GM18499 (cell line): ENCODE measurements around the gene SLC29A1.
"Not testable (repeated sequence)": the region's sequence is repeated elsewhere in the genome, so short reads cannot be mapped to it uniquely, and the experiment has no call there.

Experiments
- ATAC-seq: cut with Tn5 transposase; IDR thresholded peaks from one replicate; pipeline ENCODE4 v1.9.1; 2021; ENCODE audit warnings: moderate number of reproducible peaks; ENCODE audit not compliant: insufficient read depth, unreplicated experiment

SLC29A1 gene

DNA sequence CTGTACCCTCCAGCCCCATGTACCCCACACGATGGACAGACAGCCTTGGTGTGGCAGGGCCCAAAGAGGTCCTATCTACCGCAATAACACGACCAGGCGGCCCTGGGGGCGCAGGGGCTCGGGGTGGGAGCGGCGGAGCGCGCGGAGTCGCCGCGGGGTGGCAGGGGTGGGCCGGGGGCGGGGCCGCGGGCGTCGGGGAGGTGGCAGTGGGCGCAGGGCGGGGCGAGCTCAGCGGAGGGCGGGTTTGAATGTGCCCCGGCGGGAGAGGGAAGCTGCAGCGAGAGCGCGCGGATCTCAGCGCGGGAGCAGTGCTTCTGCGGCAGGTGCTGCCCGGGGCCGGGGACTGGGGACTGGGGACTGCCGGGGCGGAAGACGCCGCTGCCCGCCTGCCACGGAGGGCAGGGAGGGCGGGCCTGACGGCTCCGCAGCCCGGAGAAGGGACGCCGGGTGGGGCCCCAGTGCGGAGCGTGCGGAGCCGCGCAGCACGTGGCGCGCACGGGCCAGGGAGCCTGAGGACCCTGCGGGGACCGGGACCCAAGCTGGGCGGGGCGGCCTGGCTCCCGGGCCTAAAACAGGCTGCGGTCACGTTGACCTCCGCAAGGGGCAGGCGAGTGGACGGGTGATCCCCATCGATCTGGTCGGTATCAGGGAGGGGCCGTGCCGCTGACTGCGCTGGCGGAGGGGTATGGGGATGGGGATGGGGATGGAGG, at the start of gene SLC29A1:
Gene SLC29A1 (plus strand): TSS at position 277 of the 710 bp plus-strand sequence. CDS start 3,719 bp downstream, outside the sequence.
- ATAC-seq = no peak

DNA sequence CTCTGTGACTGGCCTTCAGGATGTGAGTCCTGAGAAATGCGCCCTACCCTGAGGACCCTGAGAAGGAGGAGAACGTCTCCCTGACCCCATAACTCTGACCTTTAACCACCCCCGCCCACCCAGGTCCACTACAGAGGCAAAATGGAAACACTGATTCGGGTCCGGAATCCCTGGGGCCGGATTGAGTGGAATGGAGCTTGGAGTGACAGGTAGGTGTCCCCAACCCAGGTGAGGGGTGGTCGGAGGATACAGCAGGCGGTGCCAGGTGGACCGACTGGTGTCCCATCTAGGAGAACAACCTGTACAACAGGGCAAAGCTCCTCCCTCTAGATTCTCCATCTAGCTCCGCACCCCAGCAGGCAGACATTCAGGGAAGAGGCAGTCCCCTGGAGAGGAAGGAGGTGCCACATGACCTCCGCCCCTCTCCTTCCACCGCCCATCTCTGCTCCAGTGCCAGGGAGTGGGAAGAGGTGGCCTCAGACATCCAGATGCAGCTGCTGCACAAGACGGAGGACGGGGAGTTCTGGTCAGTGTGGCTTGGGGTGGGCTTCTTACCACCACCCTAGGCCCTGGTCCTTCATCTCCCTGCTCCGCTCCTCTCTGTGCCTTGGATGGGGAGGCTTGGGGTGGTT, 47.1 kb upstream of the SLC29A1 start:
- ATAC-seq = no peak

DNA sequence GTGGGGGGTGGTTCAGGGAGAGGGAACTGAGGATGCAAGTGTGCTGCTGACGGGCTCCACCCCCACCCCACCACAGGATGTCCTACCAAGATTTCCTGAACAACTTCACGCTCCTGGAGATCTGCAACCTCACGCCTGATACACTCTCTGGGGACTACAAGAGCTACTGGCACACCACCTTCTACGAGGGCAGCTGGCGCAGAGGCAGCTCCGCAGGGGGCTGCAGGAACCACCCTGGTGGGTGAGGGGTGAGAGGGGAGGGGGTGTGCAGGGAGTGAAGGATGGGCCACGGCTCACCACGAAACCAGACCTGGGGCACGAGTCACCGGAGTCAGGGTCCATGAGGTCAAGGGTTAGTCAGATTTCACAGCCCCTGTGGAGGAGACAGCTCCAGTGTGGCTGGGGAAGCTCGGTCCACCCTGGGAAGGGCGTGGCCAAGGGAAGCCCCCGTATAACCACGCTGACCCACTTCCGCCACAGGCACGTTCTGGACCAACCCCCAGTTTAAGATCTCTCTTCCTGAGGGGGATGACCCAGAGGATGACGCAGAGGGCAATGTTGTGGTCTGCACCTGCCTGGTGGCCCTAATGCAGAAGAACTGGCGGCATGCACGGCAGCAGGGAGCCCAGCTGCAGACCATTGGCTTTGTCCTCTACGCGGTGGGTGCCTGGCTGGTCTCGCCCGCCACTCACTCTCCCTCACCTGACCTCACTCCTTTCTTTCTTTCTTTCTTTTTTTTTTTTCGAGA, 46.5 kb upstream of the SLC29A1 start:
- no peak for ATAC-seq

DNA sequence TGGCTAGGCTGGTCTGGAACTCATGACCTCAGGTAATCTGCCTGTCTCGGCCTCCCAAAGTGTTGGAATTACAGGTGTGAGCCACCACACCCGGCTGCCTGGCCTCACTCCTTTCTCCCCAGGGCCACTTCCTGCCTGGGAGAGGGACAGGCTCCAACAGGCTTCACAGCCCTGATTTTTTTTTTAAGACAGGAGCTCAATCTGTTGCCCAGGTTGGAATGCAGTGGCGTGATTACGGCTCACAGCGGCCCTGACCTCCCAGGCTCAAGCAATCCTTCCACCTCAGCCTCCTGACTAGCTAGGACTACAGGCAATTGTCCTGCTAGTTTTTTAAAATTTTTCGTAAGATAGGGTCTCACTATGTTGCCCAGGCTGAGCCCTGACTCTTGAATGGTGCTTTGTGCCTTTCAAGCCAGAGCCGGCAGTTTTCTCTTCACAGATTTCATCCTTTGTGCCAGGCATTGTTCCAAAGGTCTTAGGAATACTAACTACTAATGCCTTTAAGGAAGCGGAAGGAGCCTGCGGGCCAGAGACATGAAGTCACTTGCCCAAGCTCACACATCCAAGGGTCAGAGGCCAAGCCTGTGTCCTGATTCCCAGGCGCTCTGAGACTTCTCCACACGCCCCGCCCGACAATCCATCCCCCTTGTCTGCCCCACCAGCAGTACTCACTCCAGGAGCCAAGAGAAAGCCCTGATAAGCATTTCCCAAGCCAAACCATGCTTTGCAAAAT, 45.5 kb upstream of the SLC29A1 start:
- no peak for ATAC-seq

DNA sequence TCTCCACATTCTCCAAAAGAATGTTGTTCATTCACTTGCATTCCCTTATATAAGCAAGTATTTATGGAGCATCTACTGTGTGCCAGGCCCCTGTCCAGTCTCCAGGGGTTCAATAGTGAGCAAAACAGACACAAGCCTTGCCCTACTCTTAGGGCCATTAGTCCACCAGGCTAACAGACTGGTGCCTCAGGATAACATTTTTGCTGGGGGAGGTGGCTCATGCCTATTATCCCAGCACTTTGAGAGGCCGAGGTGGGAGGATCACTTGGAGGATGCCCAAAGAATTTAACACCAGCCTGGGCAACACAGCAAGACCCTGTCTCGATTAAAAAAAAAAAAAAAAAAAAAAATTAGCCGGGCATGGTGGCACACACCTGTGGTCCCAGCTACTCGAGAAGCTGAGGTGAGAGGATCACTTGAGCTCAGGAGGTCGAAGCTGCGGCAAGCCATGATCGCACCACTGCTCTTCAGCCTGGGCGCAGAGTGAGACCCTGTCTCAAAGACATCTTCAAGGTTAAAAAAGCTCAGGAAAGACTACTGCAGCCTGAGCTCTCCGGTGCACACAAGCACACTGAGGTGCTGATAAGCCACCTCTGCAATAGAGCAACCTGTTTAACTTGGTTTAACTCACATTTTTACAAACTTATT, 44.8 kb upstream of the SLC29A1 start:
- ATAC-seq = no peak

DNA sequence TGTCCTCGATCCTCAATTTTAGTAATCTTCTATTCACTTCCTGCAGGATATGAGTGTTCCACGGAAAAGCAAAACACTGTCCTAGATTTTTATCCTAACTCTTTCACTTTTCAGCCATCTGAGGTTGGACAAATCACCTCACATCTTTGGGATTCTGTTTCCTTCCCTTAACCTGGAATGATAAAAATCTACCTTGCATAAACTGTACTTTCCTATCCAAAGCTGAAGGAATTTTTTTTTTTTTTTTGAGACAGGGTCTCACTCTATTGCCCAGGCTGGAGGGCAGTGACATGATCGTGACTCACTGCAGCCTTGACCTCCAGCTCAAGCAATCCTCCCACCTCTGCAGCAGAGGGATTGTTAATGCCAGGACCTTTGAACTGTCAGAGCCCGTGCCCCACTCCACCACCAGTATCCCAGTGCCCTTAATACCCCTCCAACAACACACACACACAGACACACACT, 44.3 kb upstream of the SLC29A1 start:
- ATAC-seq = no peak

DNA sequence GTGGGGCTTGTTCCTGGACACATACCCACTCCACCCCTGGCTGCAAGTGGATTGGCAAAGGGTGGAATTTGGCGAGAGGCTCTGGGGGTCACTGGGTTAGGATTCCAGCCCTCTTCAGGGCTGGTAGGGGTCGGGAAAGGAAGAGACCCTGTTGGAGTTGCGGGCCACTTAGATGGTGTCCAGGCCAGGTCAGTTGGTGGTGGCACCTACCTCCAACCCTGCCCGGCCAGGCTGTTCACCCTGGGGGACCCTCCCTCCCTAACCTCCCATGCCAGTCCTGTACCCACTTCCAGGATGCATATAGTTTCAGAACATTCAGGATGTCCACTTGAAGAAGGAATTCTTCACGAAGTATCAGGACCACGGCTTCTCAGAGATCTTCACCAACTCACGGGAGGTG, 43.7 kb upstream of the SLC29A1 start:
- no peak for ATAC-seq

DNA sequence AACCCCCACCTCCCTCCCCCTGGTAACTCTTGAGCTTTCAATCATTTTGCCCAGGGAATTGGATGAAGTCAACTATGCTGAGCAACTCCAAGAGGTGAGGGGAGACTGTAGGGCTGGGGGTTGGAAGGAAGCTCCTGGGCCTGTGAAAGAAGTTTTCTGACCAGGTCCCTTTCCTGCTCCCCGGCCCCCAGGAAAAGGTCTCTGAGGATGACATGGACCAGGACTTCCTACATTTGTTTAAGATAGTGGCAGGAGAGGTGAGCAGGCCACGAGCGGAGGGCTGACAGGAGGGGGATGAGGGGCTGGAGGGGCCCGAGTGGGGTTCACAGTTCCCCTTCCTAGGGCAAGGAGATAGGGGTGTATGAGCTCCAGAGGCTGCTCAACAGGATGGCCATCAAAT, 43.0 kb upstream of the SLC29A1 start:
- no peak for ATAC-seq

DNA sequence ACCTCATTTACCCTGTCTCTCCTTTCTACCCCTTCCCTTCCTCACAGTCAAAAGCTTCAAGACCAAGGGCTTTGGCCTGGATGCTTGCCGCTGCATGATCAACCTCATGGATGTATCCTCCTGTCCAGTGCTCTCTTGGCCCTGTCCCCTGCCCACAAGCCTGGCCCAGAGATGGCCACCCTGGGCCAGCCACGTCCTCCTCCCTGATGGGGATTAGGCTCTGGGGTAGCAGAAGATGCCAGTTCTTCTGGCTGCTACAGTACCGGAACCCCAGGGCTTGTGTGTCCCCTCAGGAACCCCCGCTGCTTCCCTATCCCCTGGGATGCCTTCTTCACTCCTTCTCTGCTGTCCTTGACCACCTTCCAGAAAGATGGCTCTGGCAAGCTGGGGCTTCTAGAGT, 42.5 kb upstream of the SLC29A1 start:
- ATAC-seq = no peak

DNA sequence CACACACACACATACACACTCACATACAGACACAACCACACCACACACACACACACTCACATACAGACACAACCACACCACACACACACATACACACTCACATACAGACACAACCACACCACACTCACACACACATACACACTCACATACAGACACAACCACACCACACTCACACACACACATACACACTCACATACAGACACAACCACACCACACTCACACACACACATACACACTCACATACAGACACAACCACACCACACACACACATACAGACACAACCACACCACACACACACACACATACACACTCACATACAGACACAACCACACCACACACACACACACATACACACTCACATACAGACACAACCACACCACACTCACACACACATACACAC, 41.6 kb upstream of the SLC29A1 start:
- ATAC-seq = not testable (repeated sequence)

DNA sequence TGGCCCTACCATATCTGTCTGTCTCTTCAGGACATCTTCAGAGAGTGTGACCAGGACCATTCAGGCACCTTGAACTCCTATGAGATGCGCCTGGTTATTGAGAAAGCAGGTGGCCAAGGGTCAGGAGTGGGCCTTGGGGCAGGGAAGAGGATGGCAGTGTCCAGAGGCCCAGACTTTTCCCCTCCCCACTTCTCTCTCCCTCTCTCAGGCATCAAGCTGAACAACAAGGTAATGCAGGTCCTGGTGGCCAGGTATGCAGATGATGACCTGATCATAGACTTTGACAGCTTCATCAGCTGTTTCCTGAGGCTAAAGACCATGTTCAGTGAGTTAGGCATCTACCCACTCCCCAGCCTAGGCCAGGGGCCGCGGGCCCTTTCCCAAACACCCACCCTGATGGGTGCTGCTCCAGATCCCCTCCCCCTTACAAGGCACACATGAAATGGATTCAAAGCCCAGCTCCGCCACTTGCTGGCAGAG, 40.4 kb upstream of the SLC29A1 start:
- no peak for ATAC-seq

DNA sequence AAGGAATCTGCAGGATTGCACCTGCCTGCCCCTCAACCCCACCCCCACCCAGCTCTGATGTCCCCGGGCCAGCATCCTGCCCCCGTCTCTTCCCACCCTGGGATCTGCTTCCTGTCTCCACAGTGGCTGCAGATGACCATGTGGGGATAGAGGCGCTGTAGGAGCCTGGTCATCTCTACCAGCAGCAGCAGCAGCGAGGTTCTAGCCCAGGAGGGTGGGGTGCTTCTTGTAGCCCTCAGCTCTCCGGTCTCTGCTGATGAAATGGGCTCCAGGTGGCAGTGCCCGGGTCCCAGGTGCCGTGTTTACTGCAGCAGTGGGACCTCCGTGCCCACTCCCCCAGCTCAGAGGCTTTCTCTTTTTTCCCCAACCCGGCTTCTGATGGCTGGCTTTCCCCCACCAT, 39.6 kb upstream of the SLC29A1 start:
- ATAC-seq = no peak

DNA sequence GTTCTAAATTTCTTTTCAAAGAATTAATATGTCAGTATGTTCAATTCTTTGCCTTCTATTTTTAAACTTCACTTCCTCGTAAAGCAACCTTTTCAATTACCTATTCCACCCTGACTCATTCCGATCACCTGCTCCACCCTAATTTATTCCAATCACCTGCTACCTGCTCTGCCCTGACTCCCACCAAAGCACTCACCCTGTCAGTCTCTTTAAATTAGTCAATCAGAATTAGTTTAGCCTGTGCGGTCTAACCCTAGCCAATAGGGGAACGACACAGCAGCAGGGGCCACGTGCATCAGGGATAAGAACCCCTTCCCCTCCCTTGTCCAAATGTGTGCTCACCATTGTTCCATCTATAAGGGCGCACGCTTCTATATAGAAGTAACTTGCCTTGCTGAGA, 38.0 kb upstream of the SLC29A1 start:
- not testable (repeated sequence) for ATAC-seq

DNA sequence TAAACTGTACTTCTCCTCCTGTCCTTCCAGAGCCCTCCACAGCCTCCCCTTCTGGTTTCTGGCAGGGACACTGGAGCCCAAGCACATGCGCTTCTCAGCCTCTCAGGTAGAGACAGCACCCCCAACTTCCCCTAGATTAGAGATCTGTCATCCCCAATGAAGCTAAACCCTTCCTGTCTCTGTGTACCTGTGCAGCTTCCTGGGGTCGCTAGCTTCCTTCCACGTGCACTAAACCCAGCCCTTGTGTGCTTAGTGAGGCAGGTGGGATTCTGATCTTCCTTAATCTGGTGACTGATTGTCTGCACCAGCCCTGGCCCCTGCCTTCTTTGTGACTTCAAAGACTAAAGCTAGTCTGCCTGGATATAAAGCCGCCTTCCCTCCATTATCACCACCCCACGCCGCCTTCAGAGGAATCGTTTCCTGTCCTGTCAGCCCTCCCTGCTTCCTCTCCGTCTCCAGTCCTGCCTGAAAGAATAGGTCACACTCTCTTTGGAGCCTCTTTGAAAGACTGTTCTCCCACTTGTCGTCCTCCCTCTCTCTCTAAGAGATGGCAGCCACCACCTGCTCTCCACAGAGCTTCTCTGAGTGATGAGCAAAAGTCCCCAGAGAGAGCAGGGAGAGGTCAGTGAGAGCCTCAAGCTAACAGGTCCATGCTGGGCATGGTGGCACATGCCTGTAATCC, 37.3 kb upstream of the SLC29A1 start:
- ATAC-seq = no peak

DNA sequence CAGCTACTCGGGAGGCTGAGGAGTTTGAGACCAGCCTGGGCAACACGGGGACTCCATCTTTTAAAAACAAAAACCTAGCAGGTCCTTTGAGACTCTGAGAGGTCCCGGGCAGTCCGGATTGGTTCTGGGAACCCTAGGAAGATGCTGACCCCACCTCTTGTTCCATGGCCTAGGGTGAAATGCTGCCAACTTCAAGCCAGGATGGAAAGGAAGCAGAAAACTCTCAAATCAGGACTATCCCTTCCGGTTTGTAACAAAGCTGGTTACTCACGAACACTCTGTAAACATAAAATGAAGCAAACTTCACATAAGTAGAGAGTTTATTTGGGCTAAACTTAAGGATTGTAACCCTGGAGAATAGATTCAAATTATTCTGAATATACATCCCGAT, 36.8 kb upstream of the SLC29A1 start:
- no peak for ATAC-seq

DNA sequence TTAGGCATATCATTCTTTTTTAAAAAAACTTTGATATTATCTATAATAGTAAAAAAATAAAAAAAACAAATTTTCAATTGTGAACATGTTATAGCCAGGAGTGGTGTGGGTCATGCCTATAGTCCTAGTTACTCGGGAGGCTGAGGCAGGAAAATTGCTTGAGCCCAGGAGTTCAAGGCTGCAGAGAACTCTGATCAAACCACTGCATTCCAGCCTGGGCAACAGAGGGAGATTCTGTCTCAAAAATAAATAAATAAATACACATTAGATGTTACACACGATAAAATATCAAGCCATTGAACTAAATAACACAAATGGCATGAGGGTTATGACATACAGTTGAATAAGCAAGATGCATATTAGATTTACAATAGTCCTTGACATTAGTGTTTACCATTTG, 34.6 kb upstream of the SLC29A1 start:
- ATAC-seq = no peak

DNA sequence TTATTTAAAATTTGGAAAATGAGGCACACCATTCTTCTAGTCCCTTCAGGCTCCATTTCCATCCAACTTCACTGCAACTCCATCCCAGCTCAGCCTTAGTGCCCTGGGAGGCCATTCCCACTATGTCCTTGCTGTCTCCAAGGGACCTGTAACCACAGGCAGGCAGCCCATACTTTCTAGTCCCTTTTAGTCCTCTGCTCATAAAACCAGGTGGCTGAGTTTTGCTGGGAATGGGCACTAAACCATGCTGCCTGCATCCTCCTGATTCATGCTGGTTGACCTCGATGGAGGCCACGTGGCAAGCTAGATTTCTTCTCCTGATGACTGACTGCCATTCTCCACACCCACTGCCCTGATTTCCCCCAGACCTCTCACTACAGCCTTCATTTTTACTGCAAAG, 34.1 kb upstream of the SLC29A1 start:
- ATAC-seq = no peak

DNA sequence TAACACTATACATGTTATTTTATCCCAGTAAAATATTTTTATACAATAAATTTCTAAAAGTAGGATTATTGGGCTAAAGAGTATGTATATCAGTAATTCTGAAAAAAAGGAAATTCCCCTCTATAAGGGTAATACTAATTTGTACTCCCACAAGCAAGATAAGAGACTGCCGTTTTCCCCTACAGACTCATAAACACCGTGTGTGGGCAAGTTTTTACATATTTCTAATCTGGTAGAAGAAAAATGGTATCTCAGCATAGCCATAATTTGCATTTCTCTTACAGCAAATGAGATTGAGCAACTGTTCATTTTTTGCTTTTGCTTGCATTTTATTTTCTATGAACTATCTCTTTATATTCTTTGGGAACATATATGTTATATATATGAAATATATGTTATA, 32.7 kb upstream of the SLC29A1 start:
- no peak for ATAC-seq

DNA sequence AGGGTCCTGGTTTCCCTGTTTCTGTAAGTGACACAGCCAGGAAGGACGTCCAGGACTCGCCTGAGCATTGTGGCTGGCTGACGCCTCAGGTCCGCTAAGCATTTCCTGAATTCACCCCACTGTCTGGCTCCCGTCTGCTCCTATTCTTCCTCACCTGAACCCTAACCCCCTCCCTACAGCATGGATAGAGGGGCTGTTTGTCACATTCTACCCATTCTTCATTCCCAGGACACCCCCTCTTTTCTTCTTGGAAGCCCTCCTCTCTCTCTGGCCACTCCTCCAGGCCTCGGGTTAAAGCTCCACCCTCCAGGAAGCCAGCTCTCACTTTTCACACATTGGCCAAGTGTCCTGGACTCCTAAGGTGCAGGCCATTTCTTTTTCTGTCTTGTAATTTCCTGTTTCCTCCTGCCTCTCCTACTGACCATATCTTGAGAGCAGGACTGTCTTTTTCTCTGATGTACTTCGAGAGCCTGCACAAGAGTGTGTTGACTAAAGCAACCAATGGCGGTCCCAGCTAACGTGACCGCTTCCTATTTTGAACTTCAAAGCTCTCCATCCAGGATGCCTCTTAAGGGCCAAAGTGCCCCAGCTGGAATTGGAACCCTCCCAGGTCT, 30.9 kb upstream of the SLC29A1 start:
- ATAC-seq = no peak
